HL-60 (cell line): ENCODE measurements around the gene ACP1.

Experiments
- CTCF ChIP-seq: IDR thresholded peaks from one replicate; pipeline ENCODE4 v1.5.1; 2011; ENCODE audit warnings: low read length, control low read depth, inconsistent platforms; ENCODE audit not compliant: insufficient read depth
- POLR2AphosphoS5 ChIP-seq: IDR thresholded peaks from 2 replicates; pipeline ENCODE4 v1.6.1; 2012; ENCODE audit warnings: low read depth
- SPI1 ChIP-seq: IDR thresholded peaks from 2 replicates; pipeline ENCODE4 v1.6.1; 2012; ENCODE audit warnings: low read depth, mild to moderate bottlenecking, borderline replicate concordance

- TF ChIP-seq CTCF = no peak
- no peak for TF ChIP-seq POLR2AphosphoS5
- TF ChIP-seq SPI1 = no peak
Observed at GRCh38 chr2:223971-224760, 40.6 kb upstream of the ACP1 start.
